Measurements from ENCODE around the gene HPCAL1. TPM values are rescaled to one million over a fixed set of nuclear protein-coding genes. Genes with fewer than 3 reads are reported as not detected.
A peak's percentile ranks its signal among the peaks of the same experiment; 100 is the strongest.

Gene HPCAL1
- total and polyA plus RNA-seq, 2 donors (not counting 1 experiment from before 2014, with no cell fraction given), result 60.3 to 65.1 TPM

DNA sequence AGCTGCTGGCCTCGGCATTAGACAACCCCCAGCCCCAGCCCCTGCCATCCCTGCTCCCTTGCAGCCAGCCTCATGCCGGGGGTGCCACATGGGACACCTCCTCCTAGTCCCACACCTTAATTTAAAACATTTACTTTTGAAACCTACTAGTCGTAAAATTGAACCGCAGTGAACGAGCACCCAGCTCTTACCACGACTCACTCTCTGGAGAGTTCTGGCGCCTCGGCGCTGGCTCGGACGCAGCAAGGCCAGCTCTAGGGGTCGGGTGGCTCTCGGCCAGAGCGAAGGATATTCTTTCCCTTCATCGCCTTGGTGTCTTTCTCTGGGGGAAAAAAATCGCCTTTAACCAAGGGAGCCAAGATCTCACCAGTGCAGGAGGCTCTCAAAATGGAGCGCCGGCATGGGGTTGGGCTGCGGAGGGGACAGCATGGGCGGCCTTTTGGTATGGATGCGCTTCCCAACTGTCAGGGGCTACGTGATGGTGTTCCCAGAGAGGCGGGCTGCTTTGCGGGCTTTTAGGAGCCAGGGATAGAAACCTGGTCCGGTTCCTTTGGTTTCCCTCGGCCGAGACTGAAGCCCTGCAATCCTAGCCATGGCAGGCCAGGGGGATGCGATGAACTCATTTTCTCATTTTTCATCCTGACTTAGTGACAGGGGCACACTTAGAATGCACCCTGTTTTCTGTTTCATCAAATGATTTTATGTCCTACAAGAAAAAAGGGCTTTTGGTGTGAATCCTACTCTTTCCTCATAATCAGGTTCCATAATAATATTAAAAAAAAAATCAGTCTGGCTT lies 2.0 kb downstream of the HPCAL1 start:
- H3K27ac ChIP-seq (ENCODE audit: low read length in 2 of 2), result no peak overlapping the region

More for the DNA sequence above, 2.0 kb downstream of the HPCAL1 start:
- TF ChIP-seq, protein P1, sequence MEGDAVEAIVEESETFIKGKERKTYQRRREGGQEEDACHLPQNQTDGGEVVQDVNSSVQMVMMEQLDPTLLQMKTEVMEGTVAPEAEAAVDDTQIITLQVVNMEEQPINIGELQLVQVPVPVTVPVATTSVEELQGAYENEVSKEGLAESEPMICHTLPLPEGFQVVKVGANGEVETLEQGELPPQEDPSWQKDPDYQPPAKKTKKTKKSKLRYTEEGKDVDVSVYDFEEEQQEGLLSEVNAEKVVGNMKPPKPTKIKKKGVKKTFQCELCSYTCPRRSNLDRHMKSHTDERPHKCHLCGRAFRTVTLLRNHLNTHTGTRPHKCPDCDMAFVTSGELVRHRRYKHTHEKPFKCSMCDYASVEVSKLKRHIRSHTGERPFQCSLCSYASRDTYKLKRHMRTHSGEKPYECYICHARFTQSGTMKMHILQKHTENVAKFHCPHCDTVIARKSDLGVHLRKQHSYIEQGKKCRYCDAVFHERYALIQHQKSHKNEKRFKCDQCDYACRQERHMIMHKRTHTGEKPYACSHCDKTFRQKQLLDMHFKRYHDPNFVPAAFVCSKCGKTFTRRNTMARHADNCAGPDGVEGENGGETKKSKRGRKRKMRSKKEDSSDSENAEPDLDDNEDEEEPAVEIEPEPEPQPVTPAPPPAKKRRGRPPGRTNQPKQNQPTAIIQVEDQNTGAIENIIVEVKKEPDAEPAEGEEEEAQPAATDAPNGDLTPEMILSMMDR (IDR thresholded peaks at IDR 0.05), result no peak
- no peak for TF ChIP-seq EZH2 (IDR thresholded peaks at IDR 0.05; ENCODE audit: borderline replicate concordance, insufficient read depth, low read depth, low read length, poor library complexity, severe bottlenecking)
- Histone ChIP-seq H4K20me1 (ENCODE audit: control insufficient read depth, insufficient read depth, low read length, poor library complexity, severe bottlenecking) (peaks cover 66% of the 10 kb centered on the region), H3K79me2 (ENCODE audit: control insufficient read depth, insufficient read depth, low read length) (peaks cover 69% of the 10 kb centered on the region), H3K4me1 (ENCODE audit: control insufficient read depth in 2 of 2, insufficient read depth in 2 of 2, low read length in 2 of 2) (peaks cover 29 to 38% of the 10 kb centered on the region in 2 donors), H3K36me3 (replicated peaks in 1 of 2; ENCODE audit: control extremely low read depth in 1 of 2, control insufficient read depth in 1 of 2, extremely low read depth in 1 of 2, insufficient read depth in 2 of 2, low read length in 1 of 2) (no peaks in the 10 kb centered on the region), H2AFZ (ENCODE audit: insufficient read depth, low read depth, low read length, poor library complexity, severe bottlenecking) (peak overlapping the region; percentile 84), H3K4me2 (replicated peaks; ENCODE audit: low read depth, low read length, poor library complexity, severe bottlenecking) (peak overlapping the region; percentile 79), H3K4me3 (ENCODE audit: control extremely low read depth in 1 of 5, extremely low read depth in 1 of 5, insufficient read depth in 1 of 5, low read depth in 2 of 5, low read length in 4 of 5) (peak overlapping the region in 4 of 5 experiments; percentile 74 to 78 (median 76)), H3K9me3 (ENCODE audit: control extremely low read depth in 1 of 3, control insufficient read depth in 2 of 3, insufficient read depth in 1 of 3, low read length in 2 of 3) (no peaks in the 10 kb centered on the region), H3K9ac (ENCODE audit: low read length) (peak overlapping the region; percentile 72), H3K27me3 (replicated peaks in 1 of 4; ENCODE audit: control extremely low read depth in 1 of 4, control insufficient read depth in 3 of 4, insufficient read depth in 4 of 4, low read length in 3 of 4) (no peaks in the 10 kb centered on the region)
- Mint-ChIP-seq H3K27ac (peak overlapping the region; percentile 70), H3K4me3 (peak overlapping the region; percentile 99), H3K27me3 (no peaks in the 10 kb centered on the region), H3K9me3 (ENCODE audit: insufficient read depth) (no peaks in the 10 kb centered on the region), H3K4me1 (peaks cover 61% of the 10 kb centered on the region)
- 61% methylated on average over 22 of the region's 28 CpGs for WGBS (ENCODE audit: insufficient coverage)
- intact Hi-C loops (cut with micrococcal nuclease), result loop anchor here (5.0 kb wide), 2 partner anchors 162 to 462 kb away; partner anchors contain the start of gene TAF1B
- ChIA-PET CTCF (interaction anchor here (0.8 to 10.0 kb wide), 15 partner anchors 8 to 162 kb away, joined by 3 to 162 read pairs (median 8); no protein-coding TSS in a partner anchor), POLR2A (interaction anchor here (0.6 to 5.0 kb wide), 10 partner anchors 10 to 440 kb away, joined by 3 to 62 read pairs (median 5); partner anchors contain the start of gene ODC1)
- ATAC-seq (ENCODE audit: low read depth), result no peak
- DNase-seq, result no peak
